Measurements from ENCODE around the gene ZNF211.

DNA sequence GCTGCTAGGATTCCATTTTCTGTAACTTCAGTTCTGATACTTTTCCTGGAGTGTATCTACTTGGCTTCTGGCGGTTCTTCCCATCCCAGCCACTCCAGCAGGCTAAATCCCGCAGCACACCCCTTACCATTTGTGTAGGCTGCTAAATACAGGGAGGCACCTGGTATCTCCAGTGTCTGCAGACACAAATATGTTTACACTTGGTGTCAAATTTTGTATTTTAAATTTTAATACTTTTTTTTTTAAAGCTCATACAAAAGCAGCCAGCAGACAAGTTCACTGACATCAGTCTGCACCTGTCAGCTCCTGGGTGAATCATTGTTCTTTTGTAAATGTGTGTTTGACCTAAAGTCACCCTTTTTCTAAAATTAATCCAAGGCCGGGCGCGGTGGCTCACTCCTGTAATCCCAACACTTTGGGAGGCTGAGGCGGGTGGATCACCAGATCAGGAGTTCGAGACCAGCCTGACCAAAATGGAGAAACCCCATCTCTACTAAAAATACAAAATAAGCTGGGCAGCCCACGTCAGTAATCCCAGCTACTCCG is 32.4 kb downstream of the ZNF211 start:
- TF ChIP-seq, protein P1, sequence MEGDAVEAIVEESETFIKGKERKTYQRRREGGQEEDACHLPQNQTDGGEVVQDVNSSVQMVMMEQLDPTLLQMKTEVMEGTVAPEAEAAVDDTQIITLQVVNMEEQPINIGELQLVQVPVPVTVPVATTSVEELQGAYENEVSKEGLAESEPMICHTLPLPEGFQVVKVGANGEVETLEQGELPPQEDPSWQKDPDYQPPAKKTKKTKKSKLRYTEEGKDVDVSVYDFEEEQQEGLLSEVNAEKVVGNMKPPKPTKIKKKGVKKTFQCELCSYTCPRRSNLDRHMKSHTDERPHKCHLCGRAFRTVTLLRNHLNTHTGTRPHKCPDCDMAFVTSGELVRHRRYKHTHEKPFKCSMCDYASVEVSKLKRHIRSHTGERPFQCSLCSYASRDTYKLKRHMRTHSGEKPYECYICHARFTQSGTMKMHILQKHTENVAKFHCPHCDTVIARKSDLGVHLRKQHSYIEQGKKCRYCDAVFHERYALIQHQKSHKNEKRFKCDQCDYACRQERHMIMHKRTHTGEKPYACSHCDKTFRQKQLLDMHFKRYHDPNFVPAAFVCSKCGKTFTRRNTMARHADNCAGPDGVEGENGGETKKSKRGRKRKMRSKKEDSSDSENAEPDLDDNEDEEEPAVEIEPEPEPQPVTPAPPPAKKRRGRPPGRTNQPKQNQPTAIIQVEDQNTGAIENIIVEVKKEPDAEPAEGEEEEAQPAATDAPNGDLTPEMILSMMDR (conservative IDR thresholded peaks at IDR 0.05 in 1 of 2, IDR thresholded peaks at IDR 0.05 in 1 of 2; ENCODE audit: extremely low read depth in 1 of 2, insufficient read depth in 1 of 2, low read depth in 1 of 2, low read length in 2 of 2) = no peak
- TF ChIP-seq EZH2 (IDR thresholded peaks at IDR 0.05; ENCODE audit: borderline replicate concordance, low read length) = no peak
